A549 (cell line): ENCODE data around the gene PARD3B. TPM values are rescaled to one million over a fixed set of nuclear protein-coding genes. Genes with fewer than 3 reads are reported as not detected.

Experiments
- ATAC-seq, 2 experiments: fragments of 200-7000 bp in 1 of 2; fragments of >200 bp in 1 of 2; cut with Nextera tagmentation in 1 of 2; cut with Tn5 transposase in 1 of 2; 3 replicates each; pipeline versions ENCODE4 v1.8.0 to v1.9.1; 2018 to 2020; ENCODE audit warnings: mild to moderate bottlenecking in 1 of 2, moderate library complexity in 1 of 2
- CTCF ChIA-PET: fragments of 300-600 bp; sonication (Branson Sonifier 250); formaldehyde crosslinking; extraction: SDS; loops from one replicate; lab custom pipeline; 2021; ENCODE audit warnings: antibody characterized with exemption, inconsistent platforms; lab: Yijun Ruan, JAX
- POLR2A ChIA-PET: fragments of 350-600 bp; formaldehyde crosslinking; extraction: SDS; loops from one replicate; lab custom pipeline; 2021; ENCODE audit warnings: antibody characterized with exemption, inconsistent platforms; lab: Yijun Ruan, JAX
- DNase-seq, 2 experiments: peaks; one replicate each; pipeline versions ENCODE4 v3.0.0 to v3.0.0-alpha.2; 2011 to 2016; ENCODE audit warnings: low read depth in 1 of 2, low spot score in 1 of 2
- FAIRE-seq: peaks from 2 replicates; lab custom pipeline; 2011; peaks lifted over from hg19 to GRCh38; lab: Jason Lieb, UNC
- H3K27ac ChIP-seq, 2 experiments: fragments of >200 bp; sonication (Bioruptor Twin); formaldehyde crosslinking; 3 replicates each; pipeline ENCODE4 v1.5.1; 2016 to 2017
- H3K4me1 ChIP-seq: fragments of >200 bp; sonication (Bioruptor Twin); formaldehyde crosslinking; 3 replicates; pipeline ENCODE4 v1.6.1; 2016
- H3K4me2 ChIP-seq: fragments of >200 bp; sonication (Bioruptor Twin); formaldehyde crosslinking; 3 replicates; pipeline ENCODE4 v1.6.1; 2016
- H3K4me3 ChIP-seq: fragments of >200 bp; sonication (Bioruptor Twin); formaldehyde crosslinking; 3 replicates; pipeline ENCODE4 v1.5.1; 2016
- H3K9me3 ChIP-seq: fragments of >200 bp; sonication (Bioruptor Twin); formaldehyde crosslinking; 3 replicates; pipeline ENCODE4 v1.6.1; 2016
- CBX2 ChIP-seq: fragments of 200-600 bp; sonication (generic); IDR thresholded peaks from 2 replicates; pipeline ENCODE4 v1.6.1; 2016; ENCODE audit warnings: low read depth, mild to moderate bottlenecking, borderline replicate concordance
- CEBPB ChIP-seq, 2 experiments: fragments of >200 bp in 1 of 2; sonication (Bioruptor Twin) in 1 of 2; formaldehyde crosslinking in 1 of 2; IDR thresholded peaks; 2 replicates each; pipeline ENCODE4 v1.6.1; 2012 to 2016
- CHD4 ChIP-seq: fragments of 200-600 bp; sonication (generic); IDR thresholded peaks from 2 replicates; pipeline ENCODE4 v1.6.1; 2016; ENCODE audit warnings: antibody characterized with exemption, mild to moderate bottlenecking, borderline replicate concordance
- CTCF ChIP-seq: fragments of >200 bp; sonication (Bioruptor Twin); formaldehyde crosslinking; IDR thresholded peaks from 3 replicates; pipeline ENCODE4 v1.5.1; 2016
- EHMT2 ChIP-seq: fragments of 200-600 bp; sonication (generic); IDR thresholded peaks from 2 replicates; pipeline ENCODE4 v1.6.1; 2016; ENCODE audit warnings: antibody characterized with exemption, low read depth, mild to moderate bottlenecking, moderate library complexity
- ESRRA ChIP-seq: fragments of 150-350 bp; IDR thresholded peaks from 2 replicates; pipeline ENCODE4 v1.6.1; 2014; ENCODE audit warnings: mild to moderate bottlenecking, low read length, borderline replicate concordance
- GATA3 ChIP-seq: IDR thresholded peaks from 2 replicates; pipeline ENCODE4 v1.6.1; 2012; ENCODE audit warnings: borderline replicate concordance
- HDAC2 ChIP-seq: fragments of 200-600 bp; sonication (generic); IDR thresholded peaks from 2 replicates; pipeline ENCODE4 v1.6.1; 2016
- HEYL ChIP-seq: fragments of 250-450 bp; sonication (Bioruptor Pico); IDR thresholded peaks from 2 replicates; pipeline ENCODE4 v1.8.0; 2021; ENCODE audit warnings: mild to moderate bottlenecking, moderate library complexity
- HOXB13 ChIP-seq: fragments of 250-450 bp; sonication (Bioruptor Pico); IDR thresholded peaks from 2 replicates; pipeline ENCODE4 v1.5.0; 2020; ENCODE audit warnings: low read depth, mild to moderate bottlenecking, moderate library complexity
- HOXB5 ChIP-seq: fragments of 250-450 bp; sonication (Bioruptor Pico); IDR thresholded peaks from 2 replicates; pipeline ENCODE4 v1.5.0; 2020; ENCODE audit warnings: mild to moderate bottlenecking, moderate library complexity
- JUNB ChIP-seq: fragments of >200 bp; sonication (Bioruptor Twin); formaldehyde crosslinking; IDR thresholded peaks from 2 replicates; pipeline ENCODE4 v1.6.1; 2016
- MAZ ChIP-seq: fragments of 150-350 bp; IDR thresholded peaks from 2 replicates; pipeline ENCODE4 v1.6.1; 2014; ENCODE audit warnings: antibody characterized with exemption, low read depth, low read length, borderline replicate concordance
- MYC ChIP-seq: IDR thresholded peaks from 2 replicates; pipeline ENCODE4 v1.6.1; 2012; ENCODE audit warnings: mild to moderate bottlenecking, inconsistent platforms, low read length, improper control_type of control experiment, borderline replicate concordance
- NR3C1 ChIP-seq: fragments of >200 bp; sonication (Bioruptor Twin); formaldehyde crosslinking; IDR thresholded peaks from 3 replicates; pipeline ENCODE4 v1.6.1; 2017
- RAD21 ChIP-seq, 2 experiments: fragments of >200 bp in 1 of 2; sonication (Bioruptor Twin) in 1 of 2; formaldehyde crosslinking in 1 of 2; IDR thresholded peaks in 1 of 2; conservative IDR thresholded peaks in 1 of 2; 2 replicates in 1 of 2; 3 replicates in 1 of 2; pipeline ENCODE4 v1.6.1; 2012 to 2018; ENCODE audit warnings: inconsistent platforms in 1 of 2
- REST ChIP-seq: fragments of 200-600 bp; sonication (generic); IDR thresholded peaks from 2 replicates; pipeline ENCODE4 v1.6.1; 2016; ENCODE audit warnings: antibody characterized with exemption, mild to moderate bottlenecking, moderate library complexity
- TP53 ChIP-seq: fragments of 250-450 bp; sonication (Bioruptor Pico); IDR thresholded peaks from 2 replicates; pipeline ENCODE4 v1.5.0; 2021; ENCODE audit warnings: mild to moderate bottlenecking, moderate library complexity
- ZFP36 ChIP-seq: fragments of 450-650 bp; IDR thresholded peaks from 2 replicates; pipeline ENCODE4 v1.6.1; 2014; ENCODE audit warnings: borderline replicate concordance; ENCODE audit not compliant: partially characterized antibody
- ZNF302 ChIP-seq: fragments of 250-450 bp; sonication (Bioruptor Pico); IDR thresholded peaks from 2 replicates; pipeline ENCODE4 v1.9.0; 2021; ENCODE audit warnings: inconsistent platforms, mild to moderate bottlenecking, moderate library complexity
- WGBS: methylation state at CpG from one replicate; pipeline ENCODE4 v1.1.6; 2017; ENCODE audit errors: missing lambda C conversion rate; 5-methylcytosine and 5-hydroxymethylcytosine counted together
- polyA plus RNA-seq, 4 experiments: library from polyadenylated mRNA; depleted of rRNA in 3 of 4; stranded (reverse); fragments of >200 nt; fragmentation: RNase III in 1 of 4; extraction: RNeasy Plus Mini Kit Qiagen cat#74134 plus additional on column Dnase treatment in 1 of 4; gene quantifications; 2 replicates in 3 of 4; 3 replicates in 1 of 4; pipeline ENCODE4 v1.2.3, GENCODE V29; 2011 to 2017

The PARD3B gene
- polyA plus RNA-seq, 2 of the 4 experiments (the other 2 are of a cell fraction): 1.2 to 2.4 TPM

GRCh38 chr2:205531489-205532148, 986.3 kb downstream of the PARD3B start:
- ATAC-seq (no peak), DNase-seq (no peak), FAIRE-seq (no peak)
- ChIA-PET POLR2A (no interaction called here), CTCF (no interaction called here)
- Histone ChIP-seq H3K4me3 (no peak overlapping the region), H3K4me1 (no peaks in the 10 kb centered on the region), H3K27ac (no peak overlapping the region), H3K9me3 (no peaks in the 10 kb centered on the region), H3K4me2 (no peak overlapping the region)
- 62% methylated on average over 9 of the region's 9 CpGs for WGBS
- TF ChIP-seq JUNB: no peak
- no peak for TF ChIP-seq CHD4
- no peak for TF ChIP-seq HOXB13 (CRISPR knock-in tag)
- no peak for TF ChIP-seq RAD21 (conservative IDR thresholded peaks at IDR 0.05 in 1 of 2, IDR thresholded peaks at IDR 0.05 in 1 of 2)
- TF ChIP-seq ZNF302 (CRISPR knock-in tag): no peak
- TF ChIP-seq HOXB5 (CRISPR knock-in tag): no peak

- ChIA-PET CTCF (interaction anchor here (0.6 kb wide), 1 partner anchor 145 kb away, joined by 3 read pairs; no protein-coding TSS in a partner anchor), POLR2A (no interaction called here)
- DNase-seq: no peak
- Histone ChIP-seq H3K9me3 (no peaks in the 10 kb centered on the region), H3K4me3 (no peak overlapping the region), H3K4me1 (no peaks in the 10 kb centered on the region), H3K4me2 (no peak overlapping the region), H3K27ac (no peak overlapping the region)
- no peak for ATAC-seq
- WGBS: 35% methylated on average over 3 of the region's 3 CpGs
- TF ChIP-seq HDAC2: no peak
- no peak for TF ChIP-seq CBX2
- TF ChIP-seq EHMT2: no peak
- TF ChIP-seq MYC: no peak
- no peak for TF ChIP-seq HEYL (CRISPR knock-in tag)
- no peak for TF ChIP-seq ESRRA
- TF ChIP-seq CEBPB (IDR thresholded peaks at IDR 0.05): no peak
- no peak for TF ChIP-seq MAZ
- TF ChIP-seq CTCF: no peak
- no peak for TF ChIP-seq ZFP36
- TF ChIP-seq TP53 (CRISPR knock-in tag): no peak
- TF ChIP-seq REST: no peak
- TF ChIP-seq NR3C1: no peak
- no peak for TF ChIP-seq GATA3
- FAIRE-seq: no peak
Measured at GRCh38 chr2:205535001-205535400, 989.7 kb downstream of the PARD3B start.
